Adipocyte (in vitro differentiated cells): ENCODE measurements around the gene OR1D5.
"Not testable (repeated sequence)": the region's sequence is repeated elsewhere in the genome, so short reads cannot be mapped to it uniquely, and the experiment has no call there.

Experiments used
- DNase-seq: peaks from one replicate; pipeline ENCODE4 v3.0.0-alpha.2; 2015; ENCODE audit warnings: low read depth
- H3K27me3 ChIP-seq: replicated peaks from 2 replicates; pipeline ENCODE4 v1.7.0; 2013; ENCODE audit warnings: mild to moderate bottlenecking, low read length, moderate library complexity; ENCODE audit not compliant: control insufficient read depth, insufficient read depth
- H3K36me3 ChIP-seq: 2 replicates; pipeline ENCODE4 v1.7.0; 2013; ENCODE audit warnings: low read length, mild to moderate bottlenecking, moderate library complexity; ENCODE audit not compliant: control insufficient read depth, insufficient read depth, severe bottlenecking
- H3K4me1 ChIP-seq: 2 replicates; pipeline ENCODE4 v1.7.0; 2013; ENCODE audit warnings: mild to moderate bottlenecking, low read length, moderate library complexity; ENCODE audit not compliant: control insufficient read depth, insufficient read depth
- H3K4me3 ChIP-seq: 2 replicates; pipeline ENCODE4 v1.7.0; 2013; ENCODE audit warnings: mild to moderate bottlenecking, low read length, moderate library complexity
- H3K9ac ChIP-seq: 2 replicates; pipeline ENCODE4 v1.7.0; 2013; ENCODE audit warnings: mild to moderate bottlenecking, low read length, moderate library complexity
- H3K9me3 ChIP-seq: 2 replicates; pipeline ENCODE4 v1.7.0; 2013; ENCODE audit warnings: mild to moderate bottlenecking, low read length, moderate library complexity; ENCODE audit not compliant: control insufficient read depth

OR1D5 gene

DNA sequence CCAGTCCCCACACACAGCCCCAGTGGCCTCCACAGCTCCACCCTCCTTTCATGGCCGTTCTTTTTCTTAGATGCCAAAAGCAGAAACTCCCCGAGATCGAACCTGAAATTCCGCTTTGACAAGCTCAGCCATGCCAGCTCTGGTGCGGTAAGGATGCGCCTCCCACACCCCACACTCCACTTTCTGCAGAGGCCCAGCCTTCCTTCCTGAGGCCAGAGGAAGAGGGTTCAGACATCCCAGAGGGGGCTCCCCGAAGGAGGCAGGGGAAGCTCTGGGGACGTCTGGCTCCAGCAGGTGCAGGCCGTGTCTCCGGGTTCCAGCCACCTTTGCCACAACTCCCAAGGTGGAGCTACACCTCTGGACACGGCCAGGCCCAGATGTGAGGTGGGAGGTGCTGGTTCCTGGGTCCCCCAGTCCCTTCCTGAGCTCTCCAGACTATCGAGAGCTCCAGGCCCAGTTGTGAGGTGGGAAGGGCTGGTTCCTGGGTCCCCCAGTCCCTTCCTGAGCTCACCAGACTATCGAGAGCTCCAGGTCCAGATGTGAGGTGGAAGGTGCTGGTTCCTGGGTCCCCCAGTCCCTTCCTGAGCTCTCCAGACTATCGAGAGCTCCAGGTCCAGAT lies 32.4 kb downstream of the OR1D5 start:
- H3K4me3 ChIP-seq, H3K9me3 ChIP-seq, H3K4me1 ChIP-seq, H3K36me3 ChIP-seq, H3K27me3 ChIP-seq, H3K9ac ChIP-seq, DNase-seq: not testable (repeated sequence)

DNA sequence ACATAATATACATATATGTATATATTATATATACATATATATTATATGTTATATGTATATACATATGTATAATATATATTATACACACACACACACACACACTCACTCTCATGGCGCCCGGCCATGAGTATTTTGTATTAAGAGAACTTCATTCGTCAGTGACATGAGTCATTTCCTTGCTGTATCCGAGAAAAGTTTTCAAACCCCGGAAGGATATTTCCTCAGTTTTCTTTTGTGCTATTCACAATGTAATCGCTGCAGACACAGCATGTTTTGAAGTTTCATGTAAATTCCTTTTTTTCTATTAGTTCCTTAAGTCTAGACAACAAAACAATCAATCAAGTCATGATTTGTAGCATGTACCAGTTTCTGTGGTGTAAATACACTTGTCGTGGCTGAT lies 33.3 kb downstream of the OR1D5 start:
- H3K36me3 ChIP-seq = no peaks in the 10 kb centered on the region
- no peak overlapping the region for H3K4me3 ChIP-seq
- no peaks in the 10 kb centered on the region for H3K27me3 ChIP-seq
- H3K9ac ChIP-seq = no peak overlapping the region
- peaks cover 3% of the 10 kb centered on the region for H3K4me1 ChIP-seq
- DNase-seq = peak; percentile 1
- no peaks in the 10 kb centered on the region for H3K9me3 ChIP-seq

DNA sequence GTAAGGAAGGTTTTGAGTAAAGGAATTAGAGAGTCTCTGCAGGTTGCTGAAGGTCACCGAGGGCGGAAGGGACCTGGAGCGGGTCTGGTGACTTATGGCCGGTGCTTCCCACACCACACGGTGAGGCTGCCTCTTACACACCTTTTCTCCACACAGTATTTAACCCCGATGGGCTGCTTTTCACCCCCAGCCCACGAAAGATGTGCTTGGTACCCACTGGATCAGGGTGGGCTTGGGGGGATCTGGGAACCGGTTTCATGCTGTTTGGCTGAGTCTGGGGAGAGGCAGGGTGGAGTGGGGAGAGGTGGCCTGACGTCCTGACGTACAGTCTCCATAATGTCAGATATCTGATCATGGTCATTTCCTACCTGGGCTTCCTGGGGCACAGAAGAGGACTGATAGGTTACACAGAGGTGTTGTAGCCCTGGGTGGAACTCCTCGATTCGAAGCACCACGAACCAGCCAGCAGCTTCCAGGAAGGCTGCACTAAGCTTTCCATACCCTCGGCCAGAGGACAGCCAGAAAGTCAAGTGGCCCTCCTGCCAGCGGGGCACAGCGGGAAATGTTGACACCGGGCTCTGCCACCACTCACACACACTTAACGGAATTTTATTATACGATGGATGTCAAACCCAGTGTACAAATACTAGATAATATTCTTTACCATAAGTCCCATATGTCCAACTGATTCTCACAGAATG lies 34.0 kb downstream of the OR1D5 start:
- H3K4me1 ChIP-seq = peaks cover 3% of the 10 kb centered on the region
- no peaks in the 10 kb centered on the region for H3K27me3 ChIP-seq
- no peak overlapping the region for H3K9ac ChIP-seq
- no peaks in the 10 kb centered on the region for H3K36me3 ChIP-seq
- DNase-seq = no peak
- H3K4me3 ChIP-seq = no peak overlapping the region
- peaks cover 4% of the 10 kb centered on the region for H3K9me3 ChIP-seq

DNA sequence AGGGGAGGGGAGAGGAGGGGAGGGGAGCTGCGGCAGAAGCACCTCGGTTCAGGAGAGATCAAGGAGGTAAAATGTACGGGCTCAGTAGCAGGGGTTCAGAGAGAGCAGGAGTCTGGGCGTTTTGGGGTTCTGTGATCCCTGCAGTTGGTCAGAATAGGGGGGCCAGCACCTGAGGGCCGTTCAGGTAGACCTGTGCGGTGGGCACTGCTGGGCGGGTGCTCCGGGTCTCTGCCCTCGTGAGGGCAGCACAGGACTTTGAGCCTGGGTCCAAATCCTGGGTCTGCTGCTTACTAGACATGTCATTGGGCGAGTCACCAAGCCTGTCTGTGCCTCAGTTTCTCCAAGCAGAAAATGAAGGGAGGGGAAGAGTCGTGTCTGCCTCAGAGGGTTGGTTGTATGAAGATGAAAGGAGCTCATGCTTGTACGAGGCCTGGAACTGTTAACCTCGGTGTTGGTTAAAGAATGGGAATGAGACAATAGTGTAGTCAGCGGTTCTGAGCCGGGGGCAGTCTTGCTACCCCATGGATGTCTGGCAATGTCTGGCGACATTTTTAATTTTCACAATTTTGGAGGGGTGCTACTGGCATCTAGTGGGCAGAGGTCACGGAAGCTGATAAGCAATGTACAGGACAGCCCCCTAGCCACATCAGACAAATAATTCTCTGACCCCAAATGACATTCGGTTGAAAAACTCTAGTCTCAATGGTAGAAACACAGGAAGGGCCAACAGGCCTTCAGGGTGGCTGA lies 35.4 kb downstream of the OR1D5 start:
- peaks cover 13% of the 10 kb centered on the region for H3K9me3 ChIP-seq
- no peaks in the 10 kb centered on the region for H3K36me3 ChIP-seq
- no peaks in the 10 kb centered on the region for H3K27me3 ChIP-seq
- H3K9ac ChIP-seq = no peak overlapping the region
- DNase-seq = no peak
- peaks cover 3% of the 10 kb centered on the region for H3K4me1 ChIP-seq
- H3K4me3 ChIP-seq = no peak overlapping the region

DNA sequence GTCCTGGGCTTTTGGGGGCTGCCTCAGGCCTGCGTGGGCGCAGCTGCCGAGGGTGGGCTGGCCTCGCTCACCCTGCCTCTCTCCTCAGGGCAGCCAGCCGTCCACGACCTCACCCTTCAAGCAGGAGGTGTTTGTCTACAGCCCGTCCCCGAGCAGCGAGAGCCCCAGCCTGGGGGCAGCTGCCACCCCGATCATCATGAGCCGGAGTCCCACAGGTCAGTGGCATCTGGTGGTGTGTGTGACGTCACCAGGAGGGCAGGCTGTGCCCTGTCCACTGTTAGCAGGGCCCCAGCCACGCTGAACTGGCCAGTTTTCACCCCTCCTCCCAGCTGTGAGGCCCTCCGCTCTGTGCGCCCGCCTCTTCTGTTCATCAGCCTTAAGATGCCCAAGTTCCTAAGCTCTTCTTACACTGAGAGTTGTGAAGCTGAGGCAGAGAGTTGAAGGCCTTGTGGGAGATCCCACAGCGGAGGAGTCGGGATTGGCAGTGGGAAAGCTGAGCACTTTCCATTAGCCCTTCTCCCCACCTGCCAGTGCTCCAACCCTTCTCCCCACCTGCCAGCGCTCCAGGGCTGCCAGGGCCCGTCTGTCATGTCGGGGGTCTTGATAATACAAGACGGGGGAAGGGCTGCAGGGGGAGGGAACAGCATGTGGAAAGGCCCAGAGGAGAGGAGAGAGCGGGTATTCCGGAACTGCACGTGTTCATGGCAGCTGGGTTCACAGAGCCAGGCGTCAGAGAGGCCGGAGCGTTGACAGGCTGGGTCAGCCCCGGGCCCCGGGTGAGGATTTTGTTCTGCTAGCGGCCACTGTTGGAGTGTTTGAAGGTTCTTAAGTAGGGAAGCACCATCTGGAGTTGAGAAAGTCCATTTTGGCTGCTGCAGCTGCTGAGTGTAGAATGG lies 36.3 kb downstream of the OR1D5 start:
- Histone ChIP-seq H3K4me3 (no peak overlapping the region), H3K9me3 (peaks cover 22% of the 10 kb centered on the region), H3K27me3 (no peaks in the 10 kb centered on the region), H3K4me1 (peaks cover 3% of the 10 kb centered on the region), H3K36me3 (no peaks in the 10 kb centered on the region), H3K9ac (no peak overlapping the region)
- no peak for DNase-seq

DNA sequence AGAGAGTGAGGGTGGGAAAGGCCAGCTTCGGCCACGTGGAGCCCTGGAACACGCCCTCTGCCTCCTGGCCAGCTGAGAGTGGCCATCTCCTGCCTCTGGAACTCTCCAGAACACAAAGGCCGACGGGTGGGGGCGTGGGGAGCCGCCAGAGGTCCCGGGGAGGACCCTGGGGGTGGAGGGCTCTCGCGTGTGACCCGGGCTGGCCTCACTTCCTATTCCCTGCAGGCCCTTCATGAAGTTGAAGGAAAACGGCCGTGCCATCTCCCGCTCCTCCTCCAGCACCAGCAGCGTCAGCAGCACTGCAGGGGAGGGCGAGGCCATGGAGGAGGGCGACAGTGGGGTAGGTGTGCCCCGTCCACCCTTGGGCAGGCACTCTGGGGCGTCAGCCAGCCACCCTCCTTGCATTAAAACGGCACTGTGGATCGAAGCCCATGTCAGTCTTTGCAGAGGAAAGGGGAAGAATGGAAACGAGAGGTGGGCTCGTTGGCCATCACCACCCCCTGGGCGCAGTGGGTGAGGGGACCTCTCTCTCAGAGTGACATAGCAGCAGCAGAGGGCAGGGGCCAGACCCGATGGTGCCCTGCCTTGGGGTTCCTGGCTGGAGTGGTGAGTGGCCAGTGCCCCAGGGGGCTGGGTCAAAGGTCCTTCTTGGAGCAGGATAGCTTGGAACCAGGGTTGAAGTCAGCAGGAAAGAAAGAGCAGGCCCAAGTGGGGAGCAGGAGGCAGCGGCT lies 37.1 kb downstream of the OR1D5 start:
- no peak overlapping the region for H3K9ac ChIP-seq
- peaks cover 29% of the 10 kb centered on the region for H3K9me3 ChIP-seq
- no peaks in the 10 kb centered on the region for H3K27me3 ChIP-seq
- DNase-seq = no peak
- H3K4me1 ChIP-seq = peaks cover 3% of the 10 kb centered on the region
- no peaks in the 10 kb centered on the region for H3K36me3 ChIP-seq
- H3K4me3 ChIP-seq = no peak overlapping the region

DNA sequence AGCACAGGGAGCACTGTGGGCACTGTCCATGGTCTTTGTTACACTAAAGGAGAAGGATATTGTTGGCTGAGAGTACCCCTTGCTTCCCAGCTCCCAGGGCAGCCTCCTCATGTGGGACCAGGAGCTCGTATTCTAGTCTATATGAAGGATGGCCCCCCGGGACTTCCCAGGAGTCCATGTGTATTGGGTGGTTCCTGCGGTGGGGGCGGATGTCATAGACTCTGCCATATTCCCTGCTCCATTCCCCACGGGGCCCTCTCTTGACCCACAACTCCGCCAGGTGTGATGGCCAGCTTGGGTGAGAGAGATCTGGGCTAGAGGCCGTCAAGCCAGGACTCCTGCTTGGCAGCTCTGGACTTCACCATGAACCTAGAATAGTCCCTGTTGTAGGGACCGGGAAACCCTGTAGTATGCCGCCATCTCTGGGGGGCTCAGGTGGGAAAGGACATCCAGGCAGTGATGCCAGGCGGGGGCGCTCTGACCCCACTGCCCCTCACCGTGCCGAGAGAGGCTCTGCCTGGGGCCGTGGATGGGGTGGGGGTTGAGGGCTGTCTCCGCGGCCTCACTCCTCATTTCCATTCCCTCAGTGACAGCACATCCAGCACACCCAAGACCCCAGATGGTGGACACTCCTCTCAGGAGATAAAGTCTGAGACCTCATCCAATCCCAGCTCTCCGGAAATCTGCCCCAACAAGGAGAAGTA lies 37.8 kb downstream of the OR1D5 start:
- Histone ChIP-seq H3K4me1 (peaks cover 3% of the 10 kb centered on the region), H3K36me3 (no peaks in the 10 kb centered on the region), H3K9ac (no peak overlapping the region), H3K9me3 (peaks cover 29% of the 10 kb centered on the region), H3K4me3 (no peak overlapping the region), H3K27me3 (no peaks in the 10 kb centered on the region)
- no peak for DNase-seq

DNA sequence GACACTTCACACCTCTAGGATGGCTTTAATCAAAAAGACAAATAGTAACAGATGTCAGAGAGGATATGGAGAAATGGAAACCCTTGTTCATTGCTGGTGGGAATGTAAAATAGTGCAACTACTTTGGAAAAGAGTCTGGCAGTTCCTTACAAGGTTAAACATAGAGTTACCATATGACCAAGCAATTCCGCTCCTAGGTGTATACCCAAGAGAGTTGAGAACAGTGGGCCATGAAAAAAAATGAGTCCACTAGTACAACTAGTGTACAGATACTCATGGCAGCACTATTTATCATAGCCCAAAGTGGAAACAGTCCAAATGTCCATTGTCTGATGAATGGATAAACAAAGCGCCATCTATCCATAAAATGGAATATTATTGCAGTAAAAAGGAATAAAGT lies 39.1 kb downstream of the OR1D5 start:
- peaks cover 29% of the 10 kb centered on the region for H3K9me3 ChIP-seq
- H3K4me1 ChIP-seq = no peaks in the 10 kb centered on the region
- no peak for DNase-seq
- H3K9ac ChIP-seq = no peak overlapping the region
- H3K4me3 ChIP-seq = no peak overlapping the region
- no peaks in the 10 kb centered on the region for H3K36me3 ChIP-seq
- H3K27me3 ChIP-seq = no peaks in the 10 kb centered on the region

DNA sequence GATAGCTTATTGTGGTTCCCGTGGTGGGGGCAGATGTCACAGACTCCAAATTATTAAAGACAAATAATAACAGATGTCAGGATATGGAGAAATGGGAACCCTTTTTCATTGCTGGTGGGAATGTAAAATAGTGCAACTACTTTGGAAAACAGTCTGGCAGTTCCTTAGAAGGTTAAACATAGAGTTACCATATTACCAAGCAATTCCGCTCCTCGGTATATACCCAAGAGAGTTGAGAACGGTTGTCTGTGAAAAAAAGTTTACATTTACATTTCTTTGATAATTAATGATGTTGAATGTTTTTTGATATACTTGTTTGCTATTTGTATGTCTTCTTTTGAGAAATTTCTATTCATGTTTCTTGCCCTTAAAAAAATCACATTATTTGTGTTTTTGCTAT lies 41.2 kb downstream of the OR1D5 start:
- Histone ChIP-seq H3K27me3 (no peaks in the 10 kb centered on the region), H3K9me3 (peaks cover 29% of the 10 kb centered on the region), H3K36me3 (no peaks in the 10 kb centered on the region), H3K4me3 (no peak overlapping the region), H3K4me1 (no peaks in the 10 kb centered on the region), H3K9ac (no peak overlapping the region)
- DNase-seq = no peak

DNA sequence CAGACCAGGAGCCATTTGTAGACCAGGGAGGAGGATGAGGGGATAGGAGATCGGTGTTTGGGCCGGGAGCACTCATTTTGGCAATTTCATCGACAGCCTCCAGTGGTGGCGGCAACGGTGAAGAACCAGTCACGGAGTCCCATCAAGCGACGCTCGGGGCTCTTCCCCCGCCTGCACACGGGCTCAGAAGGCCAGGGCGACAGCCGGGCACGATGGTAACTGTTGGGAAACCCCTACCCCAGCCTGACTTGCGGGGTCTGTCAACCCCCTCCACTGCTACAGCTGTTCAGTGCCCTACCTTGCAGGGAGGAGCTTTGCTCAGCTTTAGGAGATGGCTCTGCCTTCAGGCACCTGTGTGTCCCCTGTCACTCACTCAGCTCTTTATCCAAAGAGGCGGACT lies 43.0 kb downstream of the OR1D5 start:
- no peak overlapping the region for H3K9ac ChIP-seq
- DNase-seq = no peak
- no peaks in the 10 kb centered on the region for H3K27me3 ChIP-seq
- no peak overlapping the region for H3K4me3 ChIP-seq
- no peaks in the 10 kb centered on the region for H3K36me3 ChIP-seq
- peaks cover 29% of the 10 kb centered on the region for H3K9me3 ChIP-seq
- H3K4me1 ChIP-seq = peaks cover 7% of the 10 kb centered on the region
